Measurements from ENCODE around the gene S100A7.
"Not testable (repeated sequence)": the region's sequence is repeated elsewhere in the genome, so short reads cannot be mapped to it uniquely, and the experiment has no call there.

The S100A7 gene

DNA sequence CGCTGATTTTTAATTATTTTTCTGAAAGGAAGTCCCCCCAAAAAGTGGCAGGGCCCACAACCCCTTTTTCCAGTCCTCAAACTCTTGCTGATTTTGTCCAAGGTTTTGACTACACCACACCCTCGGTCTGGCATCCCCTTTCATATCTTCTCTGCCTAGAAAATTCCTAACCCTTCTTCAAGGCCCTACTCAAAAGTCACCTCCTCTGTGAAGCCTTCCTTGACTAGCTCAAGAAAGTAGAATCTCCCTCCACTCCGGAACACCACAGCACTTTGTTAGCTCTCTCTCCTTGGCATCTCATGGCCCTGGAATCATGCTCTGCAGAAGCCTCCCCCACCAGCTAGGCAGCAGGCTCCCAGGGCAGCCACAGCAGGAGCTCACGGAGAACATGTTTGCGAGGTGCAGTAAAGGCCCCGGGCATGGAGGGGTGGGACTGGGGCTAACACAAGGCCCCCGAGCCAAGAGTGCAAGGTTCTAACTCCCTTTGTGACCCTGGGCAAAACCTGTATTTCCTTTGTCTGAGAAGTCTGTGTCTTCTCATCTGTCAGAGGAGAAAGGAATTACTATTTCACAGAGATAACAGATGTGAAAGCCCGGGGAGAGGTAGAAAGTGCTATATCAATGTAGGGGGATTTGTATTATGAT lies 17.7 kb upstream of the S100A7 start:
- Histone ChIP-seq H3K36me3 (no peaks in the 10 kb centered on the region), H3K27me3 (no peaks in the 10 kb centered on the region), H4K20me1 (no peaks in the 10 kb centered on the region), H3K4me2 (no peak overlapping the region), H3K9ac (no peak overlapping the region), H3K4me1 (no peaks in the 10 kb centered on the region), H3K4me3 (no peak overlapping the region), H3K27ac (no peak overlapping the region), H3K9me3 (peaks cover 10% of the 10 kb centered on the region)
- TF ChIP-seq Cebpa-rat (IDR thresholded peaks at IDR 0.05), result no peak

- no peaks in the 10 kb centered on the region for H4K20me1 ChIP-seq
- H3K27me3 ChIP-seq, result no peaks in the 10 kb centered on the region
- peaks cover 26% of the 10 kb centered on the region for H3K9me3 ChIP-seq
- H3K4me3 ChIP-seq, result no peak overlapping the region
- no peak overlapping the region for H3K9ac ChIP-seq
- no peak overlapping the region for H3K27ac ChIP-seq
- H3K4me2 ChIP-seq, result no peak overlapping the region
- no peaks in the 10 kb centered on the region for H3K36me3 ChIP-seq
- H3K4me1 ChIP-seq, result no peaks in the 10 kb centered on the region
- no peak for TF ChIP-seq Cebpa-rat (IDR thresholded peaks at IDR 0.05)
Measured at GRCh38 chr1:153476491-153477093, 16.1 kb upstream of the S100A7 start.

GRCh38 chr1:153475282-153475681 lies 14.8 kb upstream of the S100A7 start:
- H3K4me1 ChIP-seq, result peaks cover 1% of the 10 kb centered on the region
- H3K27me3 ChIP-seq, result no peaks in the 10 kb centered on the region
- H3K4me3 ChIP-seq, result no peak overlapping the region
- TF ChIP-seq Cebpa-rat (IDR thresholded peaks at IDR 0.05), result no peak
- no peak overlapping the region for H3K9ac ChIP-seq
- no peak overlapping the region for H3K4me2 ChIP-seq
- peaks cover 39% of the 10 kb centered on the region for H3K9me3 ChIP-seq
- H3K36me3 ChIP-seq, result no peaks in the 10 kb centered on the region
- H3K27ac ChIP-seq, result no peak overlapping the region
- no peaks in the 10 kb centered on the region for H4K20me1 ChIP-seq

- no peak for TF ChIP-seq Cebpa-rat (IDR thresholded peaks at IDR 0.05)
- H3K4me1 ChIP-seq, result peaks cover 10% of the 10 kb centered on the region
- H3K36me3 ChIP-seq, result no peaks in the 10 kb centered on the region
- H3K27ac ChIP-seq, result no peak overlapping the region
- H3K9me3 ChIP-seq, result peaks cover 42% of the 10 kb centered on the region
- H4K20me1 ChIP-seq, result no peaks in the 10 kb centered on the region
- H3K9ac ChIP-seq, result no peak overlapping the region
- H3K4me3 ChIP-seq, result no peak overlapping the region
- no peak overlapping the region for H3K4me2 ChIP-seq
- H3K27me3 ChIP-seq, result no peaks in the 10 kb centered on the region
Measured at GRCh38 chr1:153474347-153474746, 13.9 kb upstream of the S100A7 start.

GRCh38 chr1:153470707-153471106 lies 10.3 kb upstream of the S100A7 start:
- Histone ChIP-seq H3K27ac (no peak overlapping the region), H3K27me3 (no peaks in the 10 kb centered on the region), H4K20me1 (no peaks in the 10 kb centered on the region), H3K9ac (no peak overlapping the region), H3K4me1 (peaks cover 21% of the 10 kb centered on the region), H3K4me2 (no peak overlapping the region), H3K36me3 (no peaks in the 10 kb centered on the region), H3K4me3 (no peak overlapping the region), H3K9me3 (peaks cover 42% of the 10 kb centered on the region)
- no peak for TF ChIP-seq Cebpa-rat (IDR thresholded peaks at IDR 0.05)

DNA sequence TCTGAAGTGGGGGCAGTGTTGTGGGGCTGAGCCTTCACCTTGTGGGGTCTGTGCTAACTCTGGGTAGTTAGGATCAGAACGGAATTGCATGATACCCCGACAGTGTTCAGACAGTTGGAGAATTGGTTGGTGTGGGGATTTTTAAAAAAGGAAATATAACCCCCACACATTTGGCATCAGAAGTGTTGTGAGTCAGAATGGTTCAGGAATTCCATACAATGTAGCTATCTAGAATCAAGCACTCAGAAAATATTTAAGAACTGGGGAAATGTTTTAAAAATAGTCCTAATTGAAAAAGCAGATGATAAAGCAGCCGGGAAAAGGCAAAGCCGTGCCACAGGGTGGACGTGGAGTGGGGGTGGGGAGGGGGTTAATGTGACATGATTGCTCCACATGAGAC lies 6.5 kb upstream of the S100A7 start:
- no peak for TF ChIP-seq Cebpa-rat (IDR thresholded peaks at IDR 0.05)
- Histone ChIP-seq H3K4me3 (no peak overlapping the region), H3K4me1 (peaks cover 22% of the 10 kb centered on the region), H3K4me2 (no peak overlapping the region), H3K27ac (no peak overlapping the region), H3K9me3 (peaks cover 19% of the 10 kb centered on the region), H3K9ac (no peak overlapping the region), H3K27me3 (no peaks in the 10 kb centered on the region), H4K20me1 (no peaks in the 10 kb centered on the region), H3K36me3 (no peaks in the 10 kb centered on the region)

DNA sequence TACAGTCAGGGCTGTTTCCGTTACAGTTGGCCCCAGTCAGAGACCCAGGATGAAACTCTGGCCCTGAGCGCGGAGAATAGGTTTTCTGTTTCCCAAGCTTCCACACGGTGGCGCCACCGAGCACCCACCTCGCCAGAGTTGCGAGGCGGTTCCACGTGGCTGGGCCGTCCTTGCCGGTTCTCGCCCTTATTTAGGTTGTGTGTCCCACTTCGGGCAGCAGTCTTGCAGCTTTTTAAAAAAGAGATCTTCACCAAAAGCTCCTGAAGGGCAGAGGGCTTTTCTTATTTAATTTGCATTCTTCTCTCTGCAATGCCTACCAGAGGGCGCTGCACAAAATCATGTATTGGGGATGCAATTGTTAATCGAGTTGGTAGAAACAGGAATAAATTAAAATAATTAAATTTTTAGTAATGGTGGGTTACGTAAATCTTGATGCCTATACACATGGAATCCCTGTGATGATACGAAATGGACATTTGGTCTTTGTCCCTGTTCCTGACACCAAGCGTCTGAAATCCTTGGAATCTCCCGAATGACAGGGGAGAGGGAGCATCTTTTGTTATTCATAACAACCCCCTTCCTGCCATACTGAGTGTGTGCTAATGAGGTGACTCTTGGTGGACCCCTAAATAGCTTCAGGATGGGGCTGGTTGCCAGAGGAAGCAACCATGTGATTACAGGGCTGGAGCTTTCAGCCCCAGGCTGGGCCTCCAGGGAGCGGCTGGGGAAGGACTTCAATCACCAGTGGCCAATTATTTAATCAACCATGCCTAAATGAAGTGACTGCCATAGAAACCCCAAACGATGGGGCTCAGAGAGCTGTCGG lies 5.6 kb upstream of the S100A7 start:
- peak overlapping the region; percentile 46 for H3K4me2 ChIP-seq
- no peaks in the 10 kb centered on the region for H3K36me3 ChIP-seq
- no peaks in the 10 kb centered on the region for H4K20me1 ChIP-seq
- no peak overlapping the region for H3K9ac ChIP-seq
- no peaks in the 10 kb centered on the region for H3K27me3 ChIP-seq
- no peak overlapping the region for H3K27ac ChIP-seq
- peaks cover 22% of the 10 kb centered on the region for H3K4me1 ChIP-seq
- no peak for TF ChIP-seq Cebpa-rat (IDR thresholded peaks at IDR 0.05)
- no peak overlapping the region for H3K4me3 ChIP-seq
- H3K9me3 ChIP-seq, result peaks cover 10% of the 10 kb centered on the region

DNA sequence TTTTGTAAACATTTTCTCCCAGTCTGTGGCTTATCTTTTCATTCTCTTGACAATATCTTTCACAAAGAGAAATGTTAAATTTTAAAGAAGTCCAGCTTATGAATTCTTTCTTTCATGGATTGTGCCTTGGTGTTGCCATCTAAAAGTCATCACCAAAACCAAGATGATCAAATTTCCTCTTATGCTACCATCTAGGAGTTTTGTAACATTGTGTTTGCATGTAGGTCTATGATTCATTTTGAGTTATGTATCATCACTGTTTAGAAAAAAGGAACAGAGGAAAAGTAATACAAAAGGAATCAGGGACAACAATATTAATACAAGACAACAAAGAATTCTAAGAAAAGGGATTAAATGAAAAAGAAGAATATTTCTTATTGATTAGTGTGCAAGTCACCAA lies 2.3 kb upstream of the S100A7 start:
- H3K27ac ChIP-seq, H3K9ac ChIP-seq, H3K4me2 ChIP-seq, H3K4me3 ChIP-seq, H3K36me3 ChIP-seq, H3K27me3 ChIP-seq, H3K9me3 ChIP-seq, H4K20me1 ChIP-seq: not testable (repeated sequence)
- H3K4me1 ChIP-seq, result peaks cover 12% of the 10 kb centered on the region

DNA sequence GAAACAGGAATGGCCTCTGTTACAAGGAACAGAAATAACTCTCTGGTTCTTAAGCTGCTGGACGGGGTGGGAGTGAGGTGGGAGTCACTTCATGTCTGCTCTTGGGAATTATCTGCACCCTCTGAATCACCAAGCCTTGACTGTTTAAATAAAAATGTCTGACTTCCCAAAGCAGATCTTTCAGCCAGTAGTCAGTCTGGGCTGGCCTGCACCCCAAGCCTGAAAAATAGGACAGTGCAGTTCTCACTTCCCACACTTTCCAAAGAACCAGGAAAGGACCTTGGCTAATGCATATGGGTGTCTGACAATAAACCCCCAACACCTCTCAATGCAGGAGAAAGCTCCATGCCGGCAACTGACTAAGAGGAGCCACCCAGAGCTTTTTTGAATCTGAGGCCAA lies 796 bp downstream of the S100A7 start:
- Histone ChIP-seq H3K4me2 (no peak overlapping the region), H3K9me3 (no peaks in the 10 kb centered on the region), H3K9ac (no peak overlapping the region), H4K20me1 (no peaks in the 10 kb centered on the region), H3K4me3 (no peak overlapping the region), H3K36me3 (no peaks in the 10 kb centered on the region), H3K4me1 (no peaks in the 10 kb centered on the region), H3K27me3 (no peaks in the 10 kb centered on the region), H3K27ac (no peak overlapping the region)
- TF ChIP-seq Cebpa-rat (IDR thresholded peaks at IDR 0.05), result no peak

DNA sequence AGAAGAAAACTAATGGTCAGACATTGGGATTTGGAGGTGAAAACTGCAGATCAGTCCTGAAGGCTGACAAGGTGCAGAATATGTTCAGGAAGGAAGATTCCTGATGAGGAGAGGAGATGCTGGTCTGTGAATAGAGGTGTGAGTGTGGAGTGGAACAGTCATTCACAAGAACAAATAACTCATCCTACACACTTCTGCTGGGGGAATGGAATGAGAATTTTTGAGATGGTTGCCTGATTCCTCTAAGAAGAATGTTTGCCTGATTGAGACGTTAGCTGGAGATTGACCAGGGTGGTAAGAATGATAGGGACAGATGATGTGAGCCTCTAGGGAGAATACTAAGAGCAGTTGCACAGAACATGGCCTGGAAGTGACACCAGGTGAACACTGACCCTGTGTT lies 4.1 kb downstream of the S100A7 start:
- no peak overlapping the region for H3K4me3 ChIP-seq
- H4K20me1 ChIP-seq, result no peaks in the 10 kb centered on the region
- no peaks in the 10 kb centered on the region for H3K27me3 ChIP-seq
- no peak overlapping the region for H3K27ac ChIP-seq
- no peaks in the 10 kb centered on the region for H3K36me3 ChIP-seq
- no peak for TF ChIP-seq Cebpa-rat (IDR thresholded peaks at IDR 0.05)
- H3K4me1 ChIP-seq, result no peaks in the 10 kb centered on the region
- H3K4me2 ChIP-seq, result no peak overlapping the region
- H3K9ac ChIP-seq, result no peak overlapping the region
- H3K9me3 ChIP-seq, result no peaks in the 10 kb centered on the region

DNA sequence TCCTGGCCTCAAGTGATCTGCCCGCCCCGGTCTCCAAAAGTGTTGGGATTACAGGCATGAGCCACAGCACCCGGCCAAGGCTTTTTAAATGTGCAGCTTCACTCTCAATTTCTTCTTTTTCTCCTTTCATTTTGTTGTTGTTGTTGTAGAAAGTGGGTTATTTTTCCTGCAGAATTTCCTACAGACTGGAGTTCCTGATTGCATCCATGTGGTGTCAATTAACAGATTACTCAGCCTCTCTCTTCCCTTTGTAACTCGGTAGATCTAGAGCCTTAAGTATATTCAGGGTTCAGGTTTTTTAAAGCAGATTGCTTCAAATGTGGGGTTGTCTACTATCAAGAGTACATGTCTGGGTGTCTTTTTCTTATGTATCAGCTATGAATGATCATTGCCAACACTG lies 11.6 kb downstream of the S100A7 start:
- not testable (repeated sequence) for H3K4me3 ChIP-seq, H3K36me3 ChIP-seq, H3K4me2 ChIP-seq, H3K9me3 ChIP-seq, H3K4me1 ChIP-seq, H4K20me1 ChIP-seq, H3K27me3 ChIP-seq, H3K27ac ChIP-seq, H3K9ac ChIP-seq
